GM11168 (cell line): ENCODE results near the gene ZFAND3.
"Not testable (repeated sequence)": the region's sequence is repeated elsewhere in the genome, so short reads cannot be mapped to it uniquely, and the experiment has no call there.

Experiments
- in situ Hi-C: fragments of 300-500 bp; cut with MboI; formaldehyde crosslinking; loops from one replicate; pipeline ENCODE4 v1.12.0; 2022; ENCODE audit warnings: low sequenced_read_pairs; ENCODE audit not compliant: unreplicated experiment

ZFAND3 gene

GRCh38 chr6:38027685-38028373 lies 208.3 kb downstream of the ZFAND3 start:
- in situ Hi-C loops, result no loop called here

- in situ Hi-C loops, result loop anchor here (10.0 kb wide), 1 partner anchor 464 kb away; no protein-coding TSS in a partner anchor
Measured at GRCh38 chr6:38030380-38030779, 210.9 kb downstream of the ZFAND3 start.

GRCh38 chr6:38032797-38033196 lies 213.3 kb downstream of the ZFAND3 start:
- in situ Hi-C loops, result loop anchor here (10.0 kb wide), 1 partner anchor 462 kb away; no protein-coding TSS in a partner anchor

- in situ Hi-C loops, result loop anchor here (10.0 kb wide), 1 partner anchor 461 kb away; no protein-coding TSS in a partner anchor
Measured at GRCh38 chr6:38033442-38033982, 214.0 kb downstream of the ZFAND3 start.

GRCh38 chr6:38034274-38034914 lies 214.9 kb downstream of the ZFAND3 start:
- in situ Hi-C loops, result loop anchor here (10.0 kb wide), 1 partner anchor 460 kb away; no protein-coding TSS in a partner anchor

GRCh38 chr6:38035478-38035877 lies 216.0 kb downstream of the ZFAND3 start:
- in situ Hi-C loops, result loop anchor here (10.0 kb wide), 1 partner anchor 459 kb away; no protein-coding TSS in a partner anchor

GRCh38 chr6:38039502-38039901 lies 220.0 kb downstream of the ZFAND3 start:
- in situ Hi-C loops, result loop anchor here (10.0 kb wide), 1 partner anchor 455 kb away; no protein-coding TSS in a partner anchor

- in situ Hi-C loops, result no loop called here
Measured at GRCh38 chr6:38040254-38040653, 220.7 kb downstream of the ZFAND3 start.

- in situ Hi-C loops, result no loop called here
Measured at GRCh38 chr6:38043259-38043753, 223.8 kb downstream of the ZFAND3 start.

GRCh38 chr6:38045701-38046305 lies 226.3 kb downstream of the ZFAND3 start:
- in situ Hi-C loops, result no loop called here

GRCh38 chr6:38047562-38047961 lies 228.0 kb downstream of the ZFAND3 start:
- in situ Hi-C loops, result no loop called here

GRCh38 chr6:38049861-38050397 lies 230.4 kb downstream of the ZFAND3 start:
- in situ Hi-C loops, result not testable (repeated sequence)

- in situ Hi-C loops, result no loop called here
Measured at GRCh38 chr6:38051819-38052434, 232.4 kb downstream of the ZFAND3 start.

GRCh38 chr6:38054527-38055202 lies 235.1 kb downstream of the ZFAND3 start:
- in situ Hi-C loops, result no loop called here

- in situ Hi-C loops, result no loop called here
Measured at GRCh38 chr6:38055203-38055589, 235.7 kb downstream of the ZFAND3 start.

- in situ Hi-C loops, result no loop called here
Measured at GRCh38 chr6:38056361-38056760, 236.8 kb downstream of the ZFAND3 start.

- in situ Hi-C loops, result no loop called here
Measured at GRCh38 chr6:38057994-38058393, 238.5 kb downstream of the ZFAND3 start.

- in situ Hi-C loops, result no loop called here
Measured at GRCh38 chr6:38062066-38062465, 242.5 kb downstream of the ZFAND3 start.

- in situ Hi-C loops, result no loop called here
Measured at GRCh38 chr6:38063973-38064372, 244.4 kb downstream of the ZFAND3 start.
